Endodermal cell (in vitro differentiated cells): ENCODE results near the gene RNF181. TPM values are rescaled to one million over a fixed set of nuclear protein-coding genes. Genes with fewer than 3 reads are reported as not detected.

Experiments
- DNase-seq: peaks from one replicate; pipeline ENCODE4 v3.0.0-alpha.2; 2017
- H3K27ac ChIP-seq: 2 replicates; pipeline ENCODE4 v1.5.1; 2013; ENCODE audit warnings: mild to moderate bottlenecking, low read depth, low read length, moderate library complexity
- H3K27me3 ChIP-seq: 2 replicates; pipeline ENCODE4 v1.6.1; 2013; ENCODE audit warnings: mild to moderate bottlenecking, low read length, moderate library complexity; ENCODE audit not compliant: insufficient read depth, control insufficient read depth, poor library complexity, severe bottlenecking
- H3K36me3 ChIP-seq: 2 replicates; pipeline ENCODE4 v1.7.0; 2013; ENCODE audit warnings: mild to moderate bottlenecking, low read length, moderate library complexity; ENCODE audit not compliant: control insufficient read depth, insufficient read depth
- H3K4me1 ChIP-seq: one replicate; pipeline ENCODE4 v1.7.0; 2013; ENCODE audit warnings: low read length; ENCODE audit not compliant: control insufficient read depth, insufficient read depth
- H3K4me3 ChIP-seq: 2 replicates; pipeline ENCODE4 v1.5.1; 2013; ENCODE audit warnings: mild to moderate bottlenecking, low read length, moderate library complexity
- H3K9ac ChIP-seq: 2 replicates; pipeline ENCODE4 v1.6.1; 2013; ENCODE audit warnings: mild to moderate bottlenecking, low read length, moderate library complexity; ENCODE audit not compliant: poor library complexity, severe bottlenecking; ENCODE audit errors: extremely low read depth
- H3K9me3 ChIP-seq: 2 replicates; pipeline ENCODE4 v1.6.1; 2013; ENCODE audit warnings: mild to moderate bottlenecking, low read length, moderate library complexity; ENCODE audit not compliant: control insufficient read depth
- H3K27ac Mint-ChIP-seq: 2 replicates; pipeline ENCODE4 v1.8.0; 2020; ENCODE audit warnings: mixed read lengths
- H3K27me3 Mint-ChIP-seq: 2 replicates; pipeline ENCODE4 v1.8.0; 2021; ENCODE audit warnings: mild to moderate bottlenecking, mixed read lengths; ENCODE audit not compliant: insufficient read depth
- H3K36me3 Mint-ChIP-seq: 2 replicates; pipeline ENCODE4 v1.8.0; 2020; ENCODE audit warnings: low read depth, mixed read lengths
- H3K4me1 Mint-ChIP-seq: 2 replicates; pipeline ENCODE4 v1.8.0; 2020; ENCODE audit warnings: mixed read lengths
- H3K4me3 Mint-ChIP-seq: 2 replicates; pipeline ENCODE4 v1.8.0; 2020; ENCODE audit warnings: mild to moderate bottlenecking, moderate library complexity, mixed read lengths
- H3K9me3 Mint-ChIP-seq: 2 replicates; pipeline ENCODE4 v1.8.0; 2020; ENCODE audit warnings: mild to moderate bottlenecking, mixed read lengths
- CTCF ChIP-seq: fragments of 200-600 bp; sonication (generic); conservative IDR thresholded peaks from 2 replicates; pipeline ENCODE4 v1.5.0; 2021; ENCODE audit warnings: antibody characterized with exemption, mild to moderate bottlenecking
- WGBS, 2 experiments: methylation state at CpG; one replicate each; pipeline versions ENCODE4 v1.1.5 to v1.1.7; 2013; ENCODE audit warnings: missing lambda C conversion rate in 2 of 2, mixed read lengths in 1 of 2; ENCODE audit not compliant: insufficient coverage in 1 of 2, insufficient read length in 1 of 2; 5-methylcytosine and 5-hydroxymethylcytosine counted together
- total RNA-seq, 2 donors: library from RNA; stranded (reverse); fragmentation: NEBNext Ultra II Directional in 1 of 2; extraction: Animal tissue kit (Norgen Biotek cat#: 25700) in 1 of 2; gene quantifications; 2 replicates in 1 of 2; 3 replicates in 1 of 2; pipeline ENCODE4 v1.2.1, GENCODE V29; 2021

RNF181 gene
- total RNA-seq, 2 donors from 2014 or later: 113 to 118 TPM

GRCh38 chr2:85635011-85635410 is 39.5 kb downstream of the RNF181 start:
- TF ChIP-seq CTCF: no peak

GRCh38 chr2:85635636-85636035 is 40.1 kb downstream of the RNF181 start:
- Histone ChIP-seq H3K9ac (no peak overlapping the region), H3K4me1 (no peaks in the 10 kb centered on the region), H3K27ac (no peak overlapping the region), H3K4me3 (no peak overlapping the region), H3K36me3 (peaks cover 78% of the 10 kb centered on the region), H3K27me3 (no peaks in the 10 kb centered on the region), H3K9me3 (no peaks in the 10 kb centered on the region)
- Mint-ChIP-seq H3K9me3 (no peaks in the 10 kb centered on the region), H3K4me1 (no peaks in the 10 kb centered on the region), H3K27ac (no peak overlapping the region), H3K36me3 (peaks cover 78% of the 10 kb centered on the region), H3K4me3 (no peak overlapping the region), H3K27me3 (no peaks in the 10 kb centered on the region)
- no peak for DNase-seq
- 93 to 94% methylated on average over 3 to 4 of the region's 4 CpGs for WGBS, 2 experiments
- TF ChIP-seq CTCF: no peak

More at GRCh38 chr2:85635011-85635410, 39.5 kb downstream of the RNF181 start:
- WGBS, 2 experiments: 94 to 100% methylated on average over 4 to 8 of the region's 8 CpGs
- Histone ChIP-seq H3K27me3 (no peaks in the 10 kb centered on the region), H3K4me1 (no peaks in the 10 kb centered on the region), H3K36me3 (peaks cover 80% of the 10 kb centered on the region), H3K9ac (no peak overlapping the region), H3K27ac (no peak overlapping the region), H3K4me3 (no peak overlapping the region), H3K9me3 (no peaks in the 10 kb centered on the region)
- H3K4me1 Mint-ChIP-seq: no peaks in the 10 kb centered on the region
- H3K9me3 Mint-ChIP-seq: no peaks in the 10 kb centered on the region
- peaks cover 81% of the 10 kb centered on the region for H3K36me3 Mint-ChIP-seq
- no peaks in the 10 kb centered on the region for H3K27me3 Mint-ChIP-seq
- H3K27ac Mint-ChIP-seq: no peak overlapping the region
- DNase-seq: no peak
- H3K4me3 Mint-ChIP-seq: no peak overlapping the region

- DNase-seq: no peak
- H3K27ac Mint-ChIP-seq: no peak overlapping the region
- peaks cover under 1% of the 10 kb centered on the region for H3K4me1 Mint-ChIP-seq
- no peaks in the 10 kb centered on the region for H3K9me3 Mint-ChIP-seq
- no peak for TF ChIP-seq CTCF
- H3K4me3 ChIP-seq: no peak overlapping the region
- H3K27me3 Mint-ChIP-seq: no peaks in the 10 kb centered on the region
- WGBS, 2 experiments: 100% methylated on average over 2 to 3 of the region's 3 CpGs
- no peak overlapping the region for H3K9ac ChIP-seq
- H3K36me3 ChIP-seq: peaks cover 94% of the 10 kb centered on the region
- no peaks in the 10 kb centered on the region for H3K4me1 ChIP-seq
- H3K27me3 ChIP-seq: no peaks in the 10 kb centered on the region
- H3K27ac ChIP-seq: no peak overlapping the region
- no peaks in the 10 kb centered on the region for H3K9me3 ChIP-seq
- H3K4me3 Mint-ChIP-seq: no peak overlapping the region
- H3K36me3 Mint-ChIP-seq: peaks cover 80% of the 10 kb centered on the region
These were observed 47.2 kb downstream of the RNF181 start for GRCh38 chr2:85642725-85643124.
